HEK293T (cell line): ENCODE data around the gene ADAM23.

Experiments used
- CTCF ChIA-PET: fragments of 350-600 bp; formaldehyde crosslinking; extraction: SDS; loops from one replicate; lab custom pipeline; 2021; ENCODE audit warnings: antibody characterized with exemption, inconsistent platforms; lab: Yijun Ruan, JAX
- POLR2A ChIA-PET: fragments of 350-600 bp; formaldehyde crosslinking; extraction: SDS; loops from one replicate; lab custom pipeline; 2020; ENCODE audit warnings: antibody characterized with exemption, inconsistent platforms; lab: Yijun Ruan, JAX
- DNase-seq: peaks from one replicate; pipeline ENCODE4 v3.0.0; 2012; ENCODE audit warnings: mixed read lengths; ENCODE audit errors: extremely low spot score
- ARNT ChIP-seq: fragments of 450-650 bp; IDR thresholded peaks from 2 replicates; pipeline ENCODE4 v1.6.1; 2017; ENCODE audit warnings: mild to moderate bottlenecking
- BHLHE40 ChIP-seq: fragments of 450-650 bp; IDR thresholded peaks from 2 replicates; pipeline ENCODE4 v1.6.1; 2016; ENCODE audit warnings: mild to moderate bottlenecking, moderate library complexity, borderline replicate concordance
- CTBP1 ChIP-seq: fragments of 450-650 bp; IDR thresholded peaks from 2 replicates; pipeline ENCODE4 v1.6.1; 2016; ENCODE audit warnings: borderline replicate concordance
- ELF4 ChIP-seq: fragments of 450-650 bp; IDR thresholded peaks from 2 replicates; pipeline ENCODE4 v1.6.1; 2017; ENCODE audit warnings: antibody characterized with exemption
- FOXA1 ChIP-seq: fragments of 450-650 bp; IDR thresholded peaks from 2 replicates; pipeline ENCODE4 v1.6.1; 2016; ENCODE audit warnings: mild to moderate bottlenecking
- FOXK2 ChIP-seq: fragments of 450-650 bp; IDR thresholded peaks from 2 replicates; pipeline ENCODE4 v1.6.1; 2016; ENCODE audit warnings: mild to moderate bottlenecking
- FOXM1 ChIP-seq: fragments of 450-650 bp; IDR thresholded peaks from 2 replicates; pipeline ENCODE4 v1.6.1; 2017; ENCODE audit warnings: mild to moderate bottlenecking, borderline replicate concordance
- HDGF ChIP-seq: fragments of 450-650 bp; IDR thresholded peaks from 2 replicates; pipeline ENCODE4 v1.6.1; 2017; ENCODE audit warnings: antibody characterized with exemption, borderline replicate concordance
- L3MBTL2 ChIP-seq: fragments of 450-650 bp; conservative IDR thresholded peaks from 2 replicates; pipeline ENCODE4 v1.6.1; 2016; ENCODE audit warnings: mild to moderate bottlenecking
- LEF1 ChIP-seq: fragments of 450-650 bp; IDR thresholded peaks from 2 replicates; pipeline ENCODE4 v1.6.1; 2017; ENCODE audit warnings: mild to moderate bottlenecking, borderline replicate concordance
- NFRKB ChIP-seq: fragments of 450-650 bp; IDR thresholded peaks from 2 replicates; pipeline ENCODE4 v1.6.1; 2016; ENCODE audit warnings: mild to moderate bottlenecking, moderate library complexity
- SP1 ChIP-seq: fragments of 450-650 bp; IDR thresholded peaks from 2 replicates; pipeline ENCODE4 v1.6.1; 2017
- SUZ12 ChIP-seq: fragments of 450-650 bp; IDR thresholded peaks from 2 replicates; pipeline ENCODE4 v1.6.1; 2016; ENCODE audit warnings: mild to moderate bottlenecking
- TARDBP ChIP-seq: fragments of 450-650 bp; IDR thresholded peaks from 2 replicates; pipeline ENCODE4 v1.6.1; 2016
- ZNF384 ChIP-seq: fragments of 450-650 bp; IDR thresholded peaks from 2 replicates; pipeline ENCODE4 v1.6.1; 2016
- TF ChIP-seq, protein P1 (sequence below): fragments of 450-650 bp; IDR thresholded peaks from 2 replicates; pipeline ENCODE4 v1.6.1; 2016

The ADAM23 gene

GRCh38 chr2:206481056-206481455 is 37.7 kb downstream of the ADAM23 start:
- ChIA-PET CTCF (no interaction called here), POLR2A (no interaction called here)
- TF ChIP-seq L3MBTL2 (no peak), ELF4 (no peak), ZNF384 (no peak), FOXM1 (no peak), FOXK2 (no peak), FOXA1 (no peak), BHLHE40 (no peak), NFRKB (no peak), HDGF (no peak), SP1 (no peak), TARDBP (no peak), ARNT (no peak), LEF1 (no peak), CTBP1 (no peak), SUZ12 (no peak)
- TF ChIP-seq, protein P1, sequence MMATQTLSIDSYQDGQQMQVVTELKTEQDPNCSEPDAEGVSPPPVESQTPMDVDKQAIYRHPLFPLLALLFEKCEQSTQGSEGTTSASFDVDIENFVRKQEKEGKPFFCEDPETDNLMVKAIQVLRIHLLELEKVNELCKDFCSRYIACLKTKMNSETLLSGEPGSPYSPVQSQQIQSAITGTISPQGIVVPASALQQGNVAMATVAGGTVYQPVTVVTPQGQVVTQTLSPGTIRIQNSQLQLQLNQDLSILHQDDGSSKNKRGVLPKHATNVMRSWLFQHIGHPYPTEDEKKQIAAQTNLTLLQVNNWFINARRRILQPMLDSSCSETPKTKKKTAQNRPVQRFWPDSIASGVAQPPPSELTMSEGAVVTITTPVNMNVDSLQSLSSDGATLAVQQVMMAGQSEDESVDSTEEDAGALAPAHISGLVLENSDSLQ: no peak
- no peak for DNase-seq

DNA sequence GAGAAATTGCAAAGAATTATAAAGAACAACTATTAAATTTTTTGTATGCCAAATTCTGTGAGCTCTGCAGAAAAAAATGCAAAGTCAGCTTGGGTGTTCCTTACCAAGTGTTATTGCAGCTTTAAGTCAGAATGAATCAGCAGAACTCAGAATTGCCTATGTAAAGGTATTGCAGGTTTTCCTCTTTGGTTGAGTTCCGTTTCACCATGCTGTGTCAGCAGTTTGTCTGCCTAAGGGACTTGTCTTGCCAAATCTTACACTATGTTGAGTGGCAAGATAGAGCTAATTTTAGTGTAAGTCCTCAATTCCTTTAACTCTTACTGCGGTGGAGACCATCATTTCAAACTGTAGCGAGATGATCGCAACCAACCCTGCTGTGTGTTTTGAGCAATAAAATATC is 38.8 kb downstream of the ADAM23 start:
- TF ChIP-seq L3MBTL2: no peak
- TF ChIP-seq LEF1: no peak
- no peak for TF ChIP-seq BHLHE40
- no peak for TF ChIP-seq TARDBP
- no peak for TF ChIP-seq ARNT
- TF ChIP-seq FOXK2: no peak
- TF ChIP-seq SUZ12: no peak
- TF ChIP-seq, protein P1: no peak
- TF ChIP-seq SP1: no peak
- no peak for TF ChIP-seq FOXA1
- TF ChIP-seq HDGF: no peak
- no peak for TF ChIP-seq ELF4
- no peak for DNase-seq
- ChIA-PET POLR2A (no interaction called here), CTCF (no interaction called here)

DNA sequence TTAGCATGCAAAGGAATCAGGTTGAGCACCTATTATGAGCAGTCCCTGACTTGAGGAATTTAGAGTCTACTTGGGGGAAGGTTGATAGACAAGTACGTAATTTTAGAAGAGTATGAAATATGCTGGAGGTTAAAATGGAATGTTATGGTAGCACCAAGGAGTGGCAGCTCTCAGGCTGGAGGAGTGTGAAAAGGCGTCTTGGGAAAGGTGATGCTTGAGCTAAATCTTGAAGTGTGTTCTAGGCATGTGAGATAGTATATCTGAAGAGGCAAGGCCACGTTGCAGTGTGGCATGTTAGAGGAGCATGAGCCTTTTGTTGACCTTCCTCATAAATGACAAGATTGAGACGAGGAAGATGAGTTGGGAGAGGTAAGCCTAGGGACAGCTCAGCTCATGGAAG is 39.3 kb downstream of the ADAM23 start:
- CTCF ChIA-PET: no interaction called here
- DNase-seq: no peak
- TF ChIP-seq BHLHE40 (no peak), HDGF (no peak), TARDBP (no peak), FOXM1 (no peak), ARNT (no peak), ELF4 (no peak), FOXA1 (no peak), ZNF384 (no peak), LEF1 (no peak), L3MBTL2 (no peak), CTBP1 (no peak), NFRKB (no peak), SP1 (no peak), FOXK2 (no peak)
- TF ChIP-seq, protein P1: no peak
- POLR2A ChIA-PET: no interaction called here

DNA sequence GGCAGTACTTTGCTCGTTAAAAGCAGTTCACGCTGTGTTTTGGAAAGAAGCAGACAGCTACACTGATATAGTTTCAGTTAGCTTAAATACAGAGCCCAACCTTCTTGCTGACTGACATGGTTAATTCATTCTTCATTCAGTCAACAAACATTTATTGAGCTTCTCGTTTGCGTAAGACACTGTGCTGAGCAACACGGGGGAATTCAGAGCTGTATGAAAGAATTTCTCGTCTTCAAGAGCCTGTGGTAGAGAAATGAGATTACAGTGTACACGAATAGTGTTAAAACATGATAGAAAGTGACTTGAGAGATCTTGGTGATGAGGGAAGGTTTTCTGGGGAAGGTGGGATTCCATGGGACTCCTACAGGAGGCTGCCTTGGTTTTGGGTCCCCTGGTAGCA is 44.7 kb downstream of the ADAM23 start:
- POLR2A ChIA-PET: no interaction called here

DNA sequence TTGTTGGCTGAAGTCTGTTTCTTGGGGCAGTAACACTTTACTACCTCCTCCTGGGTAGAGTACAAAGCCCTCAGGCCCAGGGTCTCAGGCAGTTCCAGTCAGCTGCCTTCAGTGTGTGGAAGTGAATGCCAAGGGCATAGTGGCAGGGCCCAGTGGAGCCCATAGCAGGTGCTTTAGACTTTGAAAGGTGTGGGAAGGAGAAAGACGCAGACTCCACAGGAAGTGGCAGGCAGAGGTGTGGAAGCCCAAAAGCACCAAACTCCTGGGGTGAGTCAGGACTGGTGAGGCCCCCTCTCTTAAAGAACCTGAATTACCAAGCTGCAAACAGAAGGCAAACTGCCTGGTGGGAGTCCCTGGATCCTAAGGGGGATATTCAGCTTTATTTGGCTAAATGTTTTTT is 45.3 kb downstream of the ADAM23 start:
- TF ChIP-seq TARDBP (no peak), BHLHE40 (no peak), ZNF384 (no peak), FOXK2 (no peak), FOXM1 (no peak), HDGF (no peak), ELF4 (no peak), CTBP1 (no peak), FOXA1 (no peak), SUZ12 (no peak), SP1 (no peak), ARNT (no peak), LEF1 (no peak), L3MBTL2 (no peak), NFRKB (no peak)
- TF ChIP-seq, protein P1: no peak
- ChIA-PET POLR2A (no interaction called here), CTCF (no interaction called here)
- DNase-seq: no peak

More for the DNA sequence above, 44.7 kb downstream of the ADAM23 start:
- CTCF ChIA-PET: no interaction called here
- no peak for DNase-seq
- TF ChIP-seq SP1: no peak
- TF ChIP-seq NFRKB: no peak
- no peak for TF ChIP-seq LEF1
- TF ChIP-seq FOXA1: no peak
- no peak for TF ChIP-seq L3MBTL2
- TF ChIP-seq HDGF: no peak
- no peak for TF ChIP-seq BHLHE40
- TF ChIP-seq ELF4: no peak
- TF ChIP-seq ZNF384: no peak
- TF ChIP-seq FOXM1: no peak
- TF ChIP-seq TARDBP: no peak
- TF ChIP-seq FOXK2: no peak
- no peak for TF ChIP-seq SUZ12
